Left forelimb (tissue), 1 donor: ENCODE results near the gene IQSEC3.

Experiments used
- DNase-seq: peaks from one replicate; pipeline ENCODE4 v3.0.0-alpha.2; 2018; ENCODE audit warnings: low spot score

The IQSEC3 gene

GRCh38 chr12:163406-163986, 96.9 kb downstream of the IQSEC3 start:
- DNase-seq = no peak

GRCh38 chr12:164207-164606, 97.6 kb downstream of the IQSEC3 start:
- DNase-seq = no peak

- no peak for DNase-seq
These were observed 99.3 kb downstream of the IQSEC3 start for GRCh38 chr12:165862-166368.

- no peak for DNase-seq
These were observed 100.0 kb downstream of the IQSEC3 start for GRCh38 chr12:166425-167075.

GRCh38 chr12:167959-168600, 101.5 kb downstream of the IQSEC3 start:
- no peak for DNase-seq

- no peak for DNase-seq
These were observed 102.4 kb downstream of the IQSEC3 start for GRCh38 chr12:168763-169525.

GRCh38 chr12:169528-170370, 103.2 kb downstream of the IQSEC3 start:
- DNase-seq = no peak

GRCh38 chr12:170371-171225, 104.0 kb downstream of the IQSEC3 start:
- no peak for DNase-seq

GRCh38 chr12:171276-171675, 104.7 kb downstream of the IQSEC3 start:
- DNase-seq = no peak

GRCh38 chr12:171743-172676, 105.4 kb downstream of the IQSEC3 start:
- DNase-seq = no peak

- no peak for DNase-seq
These were observed 106.2 kb downstream of the IQSEC3 start for GRCh38 chr12:172732-173161.

GRCh38 chr12:174124-174523, 107.6 kb downstream of the IQSEC3 start:
- DNase-seq = no peak

GRCh38 chr12:174596-174995, 108.0 kb downstream of the IQSEC3 start:
- DNase-seq = no peak

- no peak for DNase-seq
These were observed 108.7 kb downstream of the IQSEC3 start for GRCh38 chr12:175250-175649.

- DNase-seq = no peak
These were observed 109.2 kb downstream of the IQSEC3 start for GRCh38 chr12:175759-176158.

GRCh38 chr12:176321-177181, 110.0 kb downstream of the IQSEC3 start:
- no peak for DNase-seq

GRCh38 chr12:177336-177979, 110.9 kb downstream of the IQSEC3 start:
- no peak for DNase-seq
